ENCODE measurements around the gene HCN1. TPM values are rescaled to one million over a fixed set of nuclear protein-coding genes. Genes with fewer than 3 reads are reported as not detected.

The HCN1 gene
- total and polyA plus RNA-seq, 2 of the 13 experiments (the other 11 are each of a cell fraction or from before 2014, with no cell fraction given), result not detected

GRCh38 chr5:45335978-45336377 lies 360.2 kb downstream of the HCN1 start:
- Histone ChIP-seq H3K9me3 (ENCODE audit: low read length) (peaks cover 90% of the 10 kb centered on the region), H3K79me2 (ENCODE audit: insufficient read depth, low read length) (no peaks in the 10 kb centered on the region), H2AFZ (ENCODE audit: low read length) (no peak overlapping the region), H3K4me3 (replicated peaks in 1 of 3; ENCODE audit: insufficient read depth in 1 of 3, low read depth in 2 of 3, low read length in 3 of 3) (no peak overlapping the region), H3K9ac (ENCODE audit: insufficient read depth, low read depth, low read length) (no peak overlapping the region), H4K20me1 (ENCODE audit: insufficient read depth, low read length) (no peaks in the 10 kb centered on the region), H3K27me3 (ENCODE audit: control insufficient read depth in 1 of 2, insufficient read depth in 2 of 2, low read length in 2 of 2) (no peaks in the 10 kb centered on the region), H3K4me1 (ENCODE audit: insufficient read depth, low read length) (no peaks in the 10 kb centered on the region), H3K36me3 (replicated peaks in 1 of 2; ENCODE audit: control insufficient read depth in 1 of 2, insufficient read depth in 2 of 2, low read length in 2 of 2) (no peaks in the 10 kb centered on the region), H3K4me2 (ENCODE audit: low read depth, low read length) (no peak overlapping the region), H3K27ac (ENCODE audit: extremely low read length, insufficient read depth, low read length) (no peak overlapping the region)
- intact Hi-C loops (cut with micrococcal nuclease; ENCODE audit: unreplicated experiment) (no loop called here), in situ Hi-C loops (cut with HindIII; ENCODE audit: extremely low pct_ligation_motif_present, low pct_unique_long_range_greater_than_20kb) (no loop called here)
- DNase-seq (ENCODE audit: low spot score) (no peak), FAIRE-seq (no peak), ATAC-seq (no peak)
- ChIA-PET CTCF (ENCODE audit: low intra/inter-chr PET ratio, low total read pairs) (no interaction called here), POLR2A (no interaction called here)
- TF ChIP-seq, protein P1, sequence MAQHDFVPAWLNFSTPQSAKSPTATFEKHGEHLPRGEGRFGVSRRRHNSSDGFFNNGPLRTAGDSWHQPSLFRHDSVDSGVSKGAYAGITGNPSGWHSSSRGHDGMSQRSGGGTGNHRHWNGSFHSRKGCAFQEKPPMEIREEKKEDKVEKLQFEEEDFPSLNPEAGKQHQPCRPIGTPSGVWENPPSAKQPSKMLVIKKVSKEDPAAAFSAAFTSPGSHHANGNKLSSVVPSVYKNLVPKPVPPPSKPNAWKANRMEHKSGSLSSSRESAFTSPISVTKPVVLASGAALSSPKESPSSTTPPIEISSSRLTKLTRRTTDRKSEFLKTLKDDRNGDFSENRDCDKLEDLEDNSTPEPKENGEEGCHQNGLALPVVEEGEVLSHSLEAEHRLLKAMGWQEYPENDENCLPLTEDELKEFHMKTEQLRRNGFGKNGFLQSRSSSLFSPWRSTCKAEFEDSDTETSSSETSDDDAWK (CRISPR knock-in tag; IDR thresholded peaks at IDR 0.05), result no peak
- TF ChIP-seq, protein P2, sequence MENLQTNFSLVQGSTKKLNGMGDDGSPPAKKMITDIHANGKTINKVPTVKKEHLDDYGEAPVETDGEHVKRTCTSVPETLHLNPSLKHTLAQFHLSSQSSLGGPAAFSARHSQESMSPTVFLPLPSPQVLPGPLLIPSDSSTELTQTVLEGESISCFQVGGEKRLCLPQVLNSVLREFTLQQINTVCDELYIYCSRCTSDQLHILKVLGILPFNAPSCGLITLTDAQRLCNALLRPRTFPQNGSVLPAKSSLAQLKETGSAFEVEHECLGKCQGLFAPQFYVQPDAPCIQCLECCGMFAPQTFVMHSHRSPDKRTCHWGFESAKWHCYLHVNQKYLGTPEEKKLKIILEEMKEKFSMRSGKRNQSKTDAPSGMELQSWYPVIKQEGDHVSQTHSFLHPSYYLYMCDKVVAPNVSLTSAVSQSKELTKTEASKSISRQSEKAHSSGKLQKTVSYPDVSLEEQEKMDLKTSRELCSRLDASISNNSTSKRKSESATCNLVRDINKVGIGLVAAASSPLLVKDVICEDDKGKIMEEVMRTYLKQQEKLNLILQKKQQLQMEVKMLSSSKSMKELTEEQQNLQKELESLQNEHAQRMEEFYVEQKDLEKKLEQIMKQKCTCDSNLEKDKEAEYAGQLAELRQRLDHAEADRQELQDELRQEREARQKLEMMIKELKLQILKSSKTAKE (CRISPR knock-in tag; IDR thresholded peaks at IDR 0.05; ENCODE audit: borderline replicate concordance), result no peak
- TF ChIP-seq ERF (CRISPR knock-in tag; IDR thresholded peaks at IDR 0.05), result no peak
- no TSS peak for BruUV-seq (replicated peaks)
- WGBS (ENCODE audit: low lambda C conversion rate), result 21% methylated on average over 2 of the region's 2 CpGs

DNA sequence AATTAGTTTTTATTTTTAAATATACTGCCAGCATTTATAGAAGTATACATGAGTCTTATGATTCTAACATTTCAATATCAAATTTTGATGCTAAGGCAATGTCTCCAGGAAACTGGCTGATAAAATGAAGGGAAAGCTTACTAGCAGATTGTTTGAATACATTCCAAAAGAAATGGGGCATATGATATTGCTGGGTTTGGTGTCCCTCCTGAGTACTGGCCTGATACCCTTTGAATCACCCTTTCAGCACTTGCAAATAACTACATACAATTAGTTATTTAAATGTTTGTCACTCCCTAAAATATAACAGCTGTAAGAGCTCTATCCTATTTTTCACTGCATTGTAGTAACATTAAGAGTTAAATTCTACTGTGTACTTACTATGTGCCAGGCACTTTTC lies 360.8 kb downstream of the HCN1 start:
- Histone ChIP-seq H3K27me3 (ENCODE audit: control insufficient read depth in 1 of 2, insufficient read depth in 2 of 2, low read length in 2 of 2) (no peaks in the 10 kb centered on the region), H3K9me3 (ENCODE audit: low read length) (peaks cover 83% of the 10 kb centered on the region), H3K4me2 (ENCODE audit: low read depth, low read length) (no peak overlapping the region), H3K27ac (ENCODE audit: extremely low read length, insufficient read depth, low read length) (no peak overlapping the region), H3K9ac (ENCODE audit: insufficient read depth, low read depth, low read length) (no peak overlapping the region), H3K79me2 (ENCODE audit: insufficient read depth, low read length) (no peaks in the 10 kb centered on the region), H3K36me3 (replicated peaks in 1 of 2; ENCODE audit: control insufficient read depth in 1 of 2, insufficient read depth in 2 of 2, low read length in 2 of 2) (no peaks in the 10 kb centered on the region), H4K20me1 (ENCODE audit: insufficient read depth, low read length) (no peaks in the 10 kb centered on the region), H3K4me3 (replicated peaks in 1 of 3; ENCODE audit: insufficient read depth in 1 of 3, low read depth in 2 of 3, low read length in 3 of 3) (no peak overlapping the region), H2AFZ (ENCODE audit: low read length) (no peak overlapping the region), H3K4me1 (ENCODE audit: insufficient read depth, low read length) (no peaks in the 10 kb centered on the region)
- no peak for ATAC-seq
- CTCF ChIA-PET (ENCODE audit: low intra/inter-chr PET ratio, low total read pairs), result no interaction called here
- POLR2A ChIA-PET, result no interaction called here
- FAIRE-seq, result no peak
- intact Hi-C loops (cut with micrococcal nuclease; ENCODE audit: unreplicated experiment) (no loop called here), in situ Hi-C loops (cut with HindIII; ENCODE audit: extremely low pct_ligation_motif_present, low pct_unique_long_range_greater_than_20kb) (no loop called here)
- no TSS peak for BruUV-seq (replicated peaks)
- no peak for DNase-seq (ENCODE audit: low spot score)
- no peak for TF ChIP-seq ZNF441 (CRISPR knock-in tag; IDR thresholded peaks at IDR 0.05; ENCODE audit: borderline replicate concordance)
- no peak for TF ChIP-seq ZKSCAN5 (CRISPR knock-in tag; IDR thresholded peaks at IDR 0.05)
- no peak for TF ChIP-seq ZBTB38 (CRISPR knock-in tag; IDR thresholded peaks at IDR 0.05)
- TF ChIP-seq CSRNP2 (CRISPR knock-in tag; conservative IDR thresholded peaks at IDR 0.05; ENCODE audit: low read depth), result no peak
- no peak for TF ChIP-seq ZKSCAN1 (IDR thresholded peaks at IDR 0.05; ENCODE audit: low read length)
- TF ChIP-seq WIZ (CRISPR knock-in tag; IDR thresholded peaks at IDR 0.05), result no peak
- no peak for TF ChIP-seq PRMT3 (CRISPR knock-in tag; IDR thresholded peaks at IDR 0.05; ENCODE audit: borderline replicate concordance, low read depth)
- TF ChIP-seq RARA (CRISPR knock-in tag; IDR thresholded peaks at IDR 0.05), result no peak

All from HepG2 (cell line).